Embryonic facial prominence (tissue), 1 donor: Measurements from ENCODE around the gene CSNK2A1.

Experiments
- DNase-seq: peaks from one replicate; pipeline ENCODE4 v3.0.0-alpha.2; 2016; ENCODE audit errors: extremely low spot score

Gene CSNK2A1

DNA sequence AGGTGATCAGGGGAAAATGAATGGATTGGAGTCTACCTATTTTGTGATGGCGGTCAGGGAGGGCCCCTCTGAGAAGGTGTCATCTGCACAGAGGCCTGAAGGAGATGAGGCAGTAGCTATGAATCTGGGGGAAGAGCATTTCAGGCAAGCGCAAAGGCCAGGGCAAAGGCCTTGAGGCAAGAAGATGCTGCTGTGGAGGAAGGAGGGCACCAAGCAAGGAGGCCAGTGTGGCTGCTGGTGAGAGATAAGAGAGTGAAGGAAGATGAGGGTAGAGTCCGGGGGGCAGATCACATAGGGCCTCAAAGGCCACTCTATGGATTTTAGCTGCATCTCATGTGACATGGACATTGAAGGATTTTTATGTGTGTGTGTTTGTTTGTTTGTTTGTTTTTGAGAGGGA is 20.6 kb upstream of the CSNK2A1 start:
- DNase-seq = no peak

DNA sequence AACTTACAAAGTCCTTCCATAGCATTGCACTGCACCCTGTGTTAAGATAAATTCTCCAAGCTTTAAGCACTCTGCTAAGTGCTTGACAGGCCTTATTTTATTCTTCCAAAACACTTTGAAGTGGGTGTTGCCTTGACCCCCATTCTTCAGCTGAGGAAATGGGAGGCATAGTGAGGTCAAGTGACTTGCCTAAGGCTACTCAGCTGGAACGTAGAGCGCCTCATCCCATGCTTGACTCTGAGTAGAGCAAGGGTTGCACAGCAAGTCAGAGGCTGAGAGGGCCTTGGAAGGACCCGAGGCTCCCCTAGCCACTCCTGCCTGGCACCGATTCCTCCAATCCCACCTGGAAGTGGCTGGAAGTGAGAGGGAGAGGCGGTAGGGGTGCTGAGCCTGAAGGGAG is 19.6 kb upstream of the CSNK2A1 start:
- no peak for DNase-seq

DNA sequence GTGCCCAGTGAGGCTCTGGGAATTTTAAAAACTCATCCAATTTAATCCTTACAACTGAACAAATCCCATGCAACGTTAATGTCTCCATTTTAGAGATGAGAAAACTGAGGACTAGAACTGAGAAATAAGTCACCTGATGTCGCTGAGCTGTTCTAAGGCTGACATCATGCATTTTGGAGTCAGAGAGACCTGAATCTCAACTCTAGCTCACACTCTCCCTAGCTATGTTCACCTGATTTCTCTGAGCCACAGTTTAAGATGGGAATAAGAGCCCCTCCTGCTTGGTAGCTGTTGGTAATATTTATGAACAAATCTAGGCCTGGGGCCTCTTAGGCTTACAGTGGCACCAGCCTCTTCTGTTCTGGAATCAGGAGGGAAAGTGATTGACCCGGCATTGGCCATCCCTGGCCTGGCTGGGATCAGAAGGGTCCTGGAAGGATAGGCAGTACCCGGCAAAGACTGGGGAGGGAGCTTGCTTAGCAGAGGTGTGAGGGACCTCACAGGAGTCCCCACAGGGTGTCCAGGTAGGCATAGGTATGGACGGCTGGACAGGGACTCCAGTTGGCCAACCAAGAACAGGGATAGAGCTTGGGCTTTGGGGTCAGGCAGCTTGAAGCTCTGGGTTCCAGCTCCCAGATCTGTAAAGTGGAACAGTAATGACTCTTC is 18.8 kb upstream of the CSNK2A1 start:
- DNase-seq = no peak

DNA sequence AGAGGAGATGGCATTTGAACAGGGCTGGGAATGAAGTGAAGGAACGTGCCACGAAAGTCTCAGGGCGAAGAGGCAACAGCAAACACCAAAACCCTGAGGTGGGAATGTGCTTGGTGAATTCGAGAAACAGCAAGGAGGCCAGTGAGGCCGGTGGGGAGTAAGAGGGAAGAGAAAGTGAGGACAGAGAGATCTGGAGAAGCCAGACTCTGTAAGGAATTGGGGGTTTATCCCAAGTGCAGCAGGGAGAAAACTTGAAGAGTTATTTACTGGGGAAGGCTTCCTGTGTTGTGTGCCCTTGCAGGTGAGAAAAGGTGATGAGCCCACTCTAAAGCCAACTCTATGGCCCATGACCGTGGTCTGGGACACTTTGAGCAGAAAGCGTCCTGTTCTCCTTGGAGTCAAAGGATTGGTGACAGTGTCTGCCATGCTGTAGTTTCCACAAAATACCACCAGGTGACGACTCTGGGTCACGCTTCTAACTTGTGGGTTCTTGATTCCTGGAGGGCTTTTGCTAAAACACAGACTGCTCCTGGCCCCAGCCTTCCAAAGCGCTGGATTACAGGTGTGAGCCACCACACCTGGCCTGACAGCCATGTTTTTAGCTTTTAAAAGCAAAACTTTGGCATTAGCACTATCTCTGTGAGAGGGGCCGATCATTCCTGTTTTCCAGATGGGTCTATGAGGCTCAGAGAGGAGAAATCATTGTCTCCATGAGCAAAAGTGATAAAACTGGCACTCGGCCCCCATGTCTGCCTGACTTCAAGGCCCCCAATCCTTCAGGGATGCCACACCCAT is 18.0 kb upstream of the CSNK2A1 start:
- DNase-seq = no peak

DNA sequence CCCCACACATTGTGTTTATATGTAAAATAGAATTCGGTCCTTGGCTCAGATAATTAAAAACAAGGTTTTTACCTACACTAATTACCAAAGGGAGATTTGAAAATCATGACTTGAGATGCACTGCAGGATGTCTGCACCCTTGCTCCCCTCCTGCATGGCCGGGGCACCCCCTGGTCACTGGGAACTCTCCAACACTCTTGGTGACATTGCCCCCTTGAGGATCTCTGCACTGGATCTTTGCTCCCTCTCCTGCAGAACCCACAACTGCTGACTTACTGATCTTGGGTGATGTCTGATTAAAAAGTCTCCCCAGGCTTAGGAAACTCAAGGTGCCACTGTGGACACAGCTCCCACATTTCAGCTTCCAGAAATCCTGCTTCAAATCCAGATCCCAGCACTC is 17.1 kb upstream of the CSNK2A1 start:
- no peak for DNase-seq

DNA sequence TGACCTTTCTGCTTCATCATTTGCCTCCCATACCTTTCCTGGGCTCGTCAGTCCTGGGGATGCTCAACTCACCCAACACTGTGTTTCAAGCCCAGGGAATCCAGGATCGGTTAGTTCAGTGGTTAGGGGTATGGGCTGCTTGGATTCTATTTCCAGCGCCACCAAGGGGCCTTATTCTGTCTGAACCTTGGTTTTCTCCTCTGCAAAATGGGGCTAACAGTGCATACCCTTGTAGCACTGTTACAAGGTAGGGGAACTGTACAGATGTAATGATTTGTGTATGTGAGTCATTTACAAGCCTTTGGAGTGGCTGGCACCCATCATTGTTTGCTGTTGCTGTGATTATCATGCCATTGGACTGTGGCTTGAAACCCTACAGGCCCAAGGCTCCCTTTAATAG is 14.5 kb upstream of the CSNK2A1 start:
- no peak for DNase-seq

DNA sequence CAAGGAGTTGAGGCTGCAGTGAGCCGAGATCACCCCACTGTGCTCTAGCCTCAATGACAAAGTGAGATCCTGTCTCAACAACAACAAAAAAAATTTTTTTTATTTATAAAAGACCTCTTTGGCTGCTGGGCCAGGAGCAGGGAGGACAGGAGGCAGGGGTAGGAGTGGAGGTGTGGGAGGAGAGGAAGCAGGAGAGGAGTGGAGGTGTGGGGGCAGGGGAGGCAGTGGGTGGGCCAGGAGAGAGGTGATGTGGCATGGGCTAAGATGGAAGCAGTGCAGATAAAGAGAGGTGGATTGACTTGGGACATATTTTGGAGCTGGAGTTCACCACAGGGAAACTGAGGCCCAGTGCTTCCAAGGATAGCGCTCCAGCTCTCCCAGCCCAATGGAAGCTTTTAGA is 13.4 kb upstream of the CSNK2A1 start:
- no peak for DNase-seq

DNA sequence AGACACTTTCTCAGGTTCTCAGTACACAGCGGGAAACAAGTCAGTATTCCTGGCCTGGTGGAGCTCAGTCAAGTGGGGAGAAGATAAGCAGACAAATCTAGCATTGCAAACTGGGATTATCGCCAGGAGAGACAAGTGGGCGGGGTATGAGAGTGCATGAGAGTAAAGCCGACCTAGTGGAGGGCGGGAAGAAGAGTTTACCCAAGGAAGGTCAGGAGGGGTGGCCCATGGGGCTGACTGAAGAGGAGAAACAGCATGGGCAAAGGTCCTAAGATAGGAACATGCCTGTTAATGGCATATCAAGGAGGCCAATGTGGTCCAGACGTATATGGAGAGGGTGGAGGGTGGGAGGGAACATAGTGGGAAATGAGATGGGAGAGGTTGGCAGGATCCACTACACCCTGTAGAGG is 12.4 kb upstream of the CSNK2A1 start:
- no peak for DNase-seq

DNA sequence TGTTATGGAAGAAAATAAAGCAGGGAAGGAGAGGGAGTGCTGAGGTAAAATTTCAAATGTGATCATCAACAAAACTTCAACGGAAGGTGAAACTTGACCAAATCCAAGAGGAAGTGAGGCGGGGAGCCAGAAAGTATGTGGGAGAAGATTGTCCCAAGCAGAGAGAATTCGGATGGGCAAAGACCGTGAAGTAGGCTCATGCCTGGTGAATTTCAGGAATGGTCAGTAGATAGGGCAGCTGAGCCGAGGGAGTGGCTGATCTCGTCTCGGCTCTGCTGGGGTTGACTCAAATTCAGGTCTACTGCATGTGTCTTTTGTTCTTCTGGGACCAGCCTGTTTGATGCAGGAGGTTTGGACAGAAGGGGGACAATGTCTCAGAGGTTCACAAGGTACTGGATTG is 7.0 kb upstream of the CSNK2A1 start:
- no peak for DNase-seq

DNA sequence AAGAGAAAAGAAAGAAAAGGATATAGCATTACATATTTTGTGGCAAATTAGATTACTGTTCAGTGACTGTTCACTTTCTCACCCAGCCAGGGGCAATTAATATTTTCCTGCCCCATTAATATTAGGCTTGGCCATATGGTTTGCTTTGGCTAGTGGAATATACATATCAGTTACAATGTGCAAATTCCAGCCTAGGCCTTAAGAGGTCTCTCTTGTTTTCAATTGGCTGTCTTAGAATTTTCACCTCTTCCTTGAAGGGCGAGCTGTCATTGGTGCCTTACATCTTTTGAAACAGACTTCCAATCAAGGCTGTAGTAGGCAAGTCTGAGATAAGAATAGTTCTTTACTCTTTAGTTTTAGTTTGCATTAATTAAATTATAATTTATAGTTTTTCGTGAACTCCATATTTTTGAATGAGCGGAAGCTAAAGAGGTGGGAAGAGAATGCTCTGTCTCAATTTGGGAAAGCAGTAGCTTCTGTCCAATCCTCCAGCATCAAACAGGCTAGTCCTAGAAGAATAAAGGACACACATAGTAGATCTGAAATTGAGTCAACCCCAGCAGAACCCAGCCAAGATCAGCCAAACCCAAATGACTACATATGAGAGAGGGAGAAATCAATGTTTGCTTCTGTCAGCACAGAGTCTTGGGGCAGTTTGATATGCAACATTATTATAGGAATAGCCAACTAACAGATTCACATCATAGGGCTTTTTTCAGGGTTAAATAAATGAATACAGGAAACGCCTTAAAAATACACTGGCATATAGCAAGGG is 6.3 kb upstream of the CSNK2A1 start:
- DNase-seq = no peak

DNA sequence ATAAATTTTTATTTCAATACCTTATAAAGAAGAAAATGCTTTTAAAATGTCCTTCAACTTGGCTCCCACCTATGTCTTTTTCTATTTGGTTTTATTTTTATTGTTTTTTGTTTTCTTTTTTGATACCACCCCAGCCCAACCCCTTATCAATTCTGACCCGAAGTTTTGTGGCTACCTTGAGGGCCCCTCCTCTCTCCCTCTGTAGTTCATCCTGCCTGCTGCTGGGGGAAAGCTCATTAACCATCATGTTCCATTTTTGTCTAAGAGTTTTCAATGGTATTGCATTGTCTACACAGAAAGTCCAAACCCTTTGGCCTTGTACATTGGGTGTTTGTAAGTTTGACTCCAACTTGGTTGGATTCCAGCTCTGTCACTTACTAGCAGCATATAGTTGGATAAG is 5.3 kb upstream of the CSNK2A1 start:
- no peak for DNase-seq

DNA sequence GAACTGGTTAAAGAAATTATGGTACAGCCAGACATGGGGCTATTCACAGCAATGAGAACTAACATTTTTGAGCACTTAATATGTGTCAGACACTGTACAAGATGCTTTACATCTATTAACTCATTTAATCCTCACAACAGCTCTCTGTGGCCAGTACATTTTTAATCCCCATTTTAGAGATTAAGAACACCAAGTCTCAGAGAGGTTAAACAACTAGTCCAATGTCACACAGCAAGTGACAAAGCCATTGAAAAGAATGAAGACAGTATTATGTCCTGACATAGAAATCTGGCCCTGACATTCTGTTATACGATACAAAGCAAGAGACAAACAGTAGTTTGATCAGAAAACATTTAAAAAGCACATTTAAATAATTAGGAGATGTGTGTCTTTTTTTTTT is 3.8 kb upstream of the CSNK2A1 start:
- no peak for DNase-seq

DNA sequence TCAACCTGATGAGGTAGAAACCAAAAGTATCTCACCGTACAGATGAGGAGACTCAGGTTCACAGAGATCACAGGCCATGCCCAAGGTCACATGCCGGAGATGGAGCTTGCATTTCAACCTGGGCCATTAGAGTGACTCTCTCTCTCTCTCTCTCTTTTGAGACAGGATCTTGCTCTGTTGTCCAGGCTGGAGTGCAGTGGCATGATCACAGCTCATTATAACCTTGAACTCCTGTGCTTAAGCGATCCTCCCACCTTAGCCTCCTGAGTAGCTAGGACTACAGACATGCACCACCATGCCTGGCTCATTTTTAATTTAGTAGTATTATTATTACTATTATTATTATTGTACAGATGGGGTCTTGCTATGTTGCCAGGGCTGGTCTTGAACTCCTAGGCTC is 2.8 kb upstream of the CSNK2A1 start:
- DNase-seq = no peak

DNA sequence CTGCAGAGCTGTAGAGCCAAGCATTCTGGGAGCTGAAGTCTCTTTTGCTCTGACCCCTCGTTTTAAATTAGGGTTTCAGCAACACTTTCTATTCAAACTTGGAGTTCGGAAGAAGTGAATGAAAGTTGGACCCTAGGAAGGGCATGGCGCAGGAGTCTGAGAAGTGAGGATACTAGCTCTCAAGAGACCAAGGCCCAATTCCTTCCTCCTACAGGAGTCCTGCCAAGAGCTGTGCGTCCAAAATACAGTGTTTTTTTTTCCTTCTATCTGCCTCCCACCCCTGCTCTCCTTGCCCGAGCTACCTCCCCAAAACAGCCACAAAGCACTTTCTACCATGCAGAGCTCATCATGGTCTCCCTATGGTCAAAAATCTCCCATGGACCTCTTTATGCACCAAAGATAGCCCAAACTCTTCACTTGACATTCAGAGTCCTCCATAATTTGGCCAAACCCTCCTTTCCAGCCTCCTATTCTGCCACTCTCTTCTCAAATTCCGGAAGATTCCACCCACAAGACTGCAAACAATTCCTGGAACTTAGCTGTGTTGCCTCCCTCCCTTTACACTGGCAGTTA is 649 bp upstream of the CSNK2A1 start:
- no peak for DNase-seq

DNA sequence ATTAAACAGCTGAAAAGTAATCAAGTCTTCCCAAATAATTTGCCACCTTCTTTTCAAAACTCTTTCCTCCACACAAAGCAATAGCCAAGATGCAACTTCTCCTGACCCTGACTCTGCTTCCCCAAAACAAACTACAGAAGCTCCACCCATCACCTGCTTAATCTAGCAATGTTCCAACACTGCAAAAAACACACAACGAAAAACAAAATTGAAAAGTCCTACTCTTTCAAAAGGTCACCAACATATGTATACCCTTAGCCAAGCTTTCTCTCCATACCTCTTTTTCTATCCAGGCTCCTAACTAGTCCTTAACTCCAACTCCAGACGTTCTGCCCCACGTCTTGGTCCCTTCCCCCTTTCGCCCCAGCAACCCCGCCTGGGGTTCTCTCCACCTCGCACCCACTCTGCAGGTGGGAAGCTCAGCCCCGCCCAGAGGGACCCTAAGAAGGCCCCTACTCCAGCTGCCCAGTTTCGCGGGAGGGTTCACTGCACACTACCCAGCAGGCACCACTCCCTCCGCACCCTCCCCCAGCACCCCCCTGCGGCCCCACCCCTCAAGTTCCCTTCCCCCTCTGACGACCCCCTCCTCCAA is 717 bp downstream of the CSNK2A1 start:
- DNase-seq = no peak

DNA sequence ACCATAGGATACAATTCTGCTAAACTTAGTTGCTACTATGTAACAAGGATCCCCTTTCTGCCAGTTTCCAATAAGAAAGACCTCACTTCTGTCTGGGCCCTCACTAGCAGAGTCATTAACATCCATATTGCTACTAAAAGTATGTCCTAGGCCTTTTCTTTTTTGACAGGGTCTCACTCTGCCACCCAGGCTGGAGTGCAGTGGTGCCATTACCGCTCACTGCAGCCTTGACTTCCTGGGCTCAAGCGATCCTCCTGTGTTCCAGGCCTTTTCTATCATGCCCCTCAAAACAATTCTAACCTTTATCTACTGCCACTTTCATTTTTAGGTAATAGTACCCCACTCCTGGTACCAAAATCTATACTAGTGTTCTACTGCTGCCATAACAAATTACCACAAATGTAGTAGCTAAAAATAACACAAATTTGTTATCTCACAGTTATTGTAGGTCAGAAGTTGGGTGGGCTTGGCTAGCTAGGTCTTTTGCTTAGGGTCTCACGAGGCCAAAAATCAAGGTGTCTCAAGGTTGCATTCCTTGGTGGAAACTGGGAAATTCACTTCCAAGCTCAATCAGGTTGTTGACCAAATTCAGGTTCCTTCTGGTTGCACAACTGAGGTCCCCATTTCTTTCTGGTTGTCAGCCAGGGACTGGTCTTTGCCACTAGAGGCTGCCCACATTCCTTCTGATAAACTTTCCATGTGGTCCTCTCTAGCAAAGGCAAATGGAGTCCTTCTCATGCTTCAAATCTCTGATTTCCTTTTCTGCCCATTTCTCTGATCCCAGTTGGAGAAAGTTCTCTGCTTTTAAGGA is 3.0 kb downstream of the CSNK2A1 start:
- no peak for DNase-seq

DNA sequence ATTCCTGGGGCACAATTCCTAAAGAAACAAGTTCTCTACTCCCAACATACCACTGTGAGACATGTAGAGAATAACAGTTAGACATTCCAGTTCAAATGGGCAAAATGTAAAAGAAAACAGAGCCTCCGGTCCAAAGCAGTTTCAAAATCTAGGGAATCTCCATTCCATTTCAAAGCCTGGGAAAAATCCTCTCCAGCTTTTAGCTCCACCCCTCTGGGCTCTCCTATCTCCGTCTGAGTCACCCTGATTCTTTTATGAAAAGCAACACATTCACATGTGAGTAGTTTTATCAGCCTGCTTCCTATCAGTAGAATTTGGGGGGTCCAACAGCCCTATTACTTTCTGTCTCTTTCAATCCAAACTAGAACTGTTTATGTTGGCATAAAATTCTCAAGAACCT is 3.7 kb downstream of the CSNK2A1 start:
- DNase-seq = no peak

DNA sequence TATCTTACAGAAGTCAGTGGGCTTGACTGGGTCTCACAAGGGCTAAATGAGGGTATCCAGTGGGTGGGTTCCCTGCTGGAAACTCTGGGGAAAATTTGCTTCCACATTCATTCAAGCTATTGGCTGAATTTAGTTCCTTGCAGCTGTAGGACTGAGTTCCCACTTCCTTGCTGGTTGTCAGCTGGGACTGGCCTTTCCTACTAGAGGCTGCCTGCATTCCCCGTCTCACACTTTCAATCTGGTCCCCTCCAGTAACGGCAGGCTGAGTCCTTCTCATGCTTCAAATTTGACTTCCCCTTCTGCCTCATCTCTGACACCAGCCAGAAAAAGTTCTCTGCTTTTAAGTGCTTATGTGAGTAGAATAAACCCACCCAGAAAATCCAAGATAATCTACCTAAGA is 4.4 kb downstream of the CSNK2A1 start:
- no peak for DNase-seq

DNA sequence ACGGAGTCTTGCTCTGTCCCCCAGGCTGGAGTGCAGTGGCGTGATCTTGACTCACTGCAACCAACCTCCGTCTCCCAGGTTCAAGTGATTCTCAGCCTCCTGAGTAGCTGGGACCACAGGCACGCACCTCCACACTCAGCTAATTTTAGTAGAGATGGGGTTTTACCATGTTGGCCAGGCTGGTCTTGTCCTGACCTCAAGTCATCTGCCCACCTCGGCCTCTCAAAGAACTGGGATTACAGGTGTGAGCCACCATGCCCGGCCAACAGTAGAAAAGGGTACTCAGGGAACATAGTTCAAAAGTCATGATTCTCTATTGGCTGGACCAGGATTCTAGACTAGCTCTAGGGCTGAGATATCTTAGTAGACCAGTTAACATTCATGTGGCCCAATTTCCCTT is 5.6 kb downstream of the CSNK2A1 start:
- no peak for DNase-seq

DNA sequence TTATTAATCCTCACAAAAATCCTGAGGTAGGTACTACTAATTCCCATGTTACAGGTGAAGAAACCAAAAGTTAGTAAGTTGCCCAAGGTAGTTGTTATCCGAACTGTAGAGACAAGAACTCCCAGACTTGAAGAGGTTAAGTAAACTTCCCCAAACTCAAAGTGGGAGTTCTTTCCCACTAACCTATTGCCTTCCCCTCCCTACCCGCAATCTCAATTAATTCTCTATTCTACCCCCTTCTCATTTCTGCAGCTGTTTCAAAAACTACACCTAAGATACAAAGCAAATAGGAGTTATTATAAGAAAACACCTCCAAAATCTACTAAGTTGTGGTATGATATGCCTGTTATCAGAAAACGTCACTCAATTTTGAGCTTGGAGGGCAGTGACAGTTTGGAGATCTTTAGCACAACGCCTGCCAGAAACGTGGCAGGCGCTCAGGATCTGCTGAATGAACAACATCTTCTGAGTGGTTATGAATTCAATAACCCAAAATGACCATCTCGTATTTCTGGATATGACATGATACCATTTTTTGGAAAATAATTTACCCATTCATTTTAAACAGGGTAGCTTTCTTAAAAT is 7.1 kb downstream of the CSNK2A1 start:
- no peak for DNase-seq

DNA sequence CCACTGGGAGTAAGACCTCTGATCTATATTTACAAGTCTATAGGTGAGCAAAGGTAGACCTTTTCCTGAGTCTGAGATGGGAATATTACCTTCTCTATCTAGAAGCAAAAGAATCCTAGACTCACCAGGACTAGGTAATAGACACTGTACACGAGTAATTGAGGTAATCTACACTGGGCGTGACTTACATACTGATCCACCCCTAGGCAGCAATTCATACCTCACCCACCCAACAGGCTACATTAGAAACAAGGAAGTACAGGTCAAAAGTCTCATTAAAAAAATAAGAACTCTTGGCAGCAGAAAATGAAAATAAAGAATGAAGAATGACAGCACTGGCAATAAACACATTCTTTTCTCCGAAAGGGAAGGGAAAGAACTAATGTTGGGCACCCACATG is 7.6 kb downstream of the CSNK2A1 start:
- DNase-seq = no peak
